Astrocyte (in vitro differentiated cells and primary cell): ENCODE measurements around the gene ZBTB7C. TPM values are rescaled to one million over a fixed set of nuclear protein-coding genes. Genes with fewer than 3 reads are reported as not detected.

Experiments used
- DNase-seq: peaks from one replicate; pipeline ENCODE4 v3.0.0-alpha.2; 2010; ENCODE audit warnings: low read depth
- FAIRE-seq: peaks from 2 replicates; lab custom pipeline; 2011; peaks lifted over from hg19 to GRCh38; lab: Jason Lieb, UNC
- H2AFZ ChIP-seq: 2 replicates; pipeline ENCODE4 v1.6.0; 2012; ENCODE audit warnings: low read depth, low read length, inconsistent platforms
- H3K27ac ChIP-seq: 2 replicates; pipeline ENCODE4 v1.5.1; 2011; ENCODE audit warnings: low read depth, low read length, inconsistent platforms
- H3K27me3 ChIP-seq: 2 replicates; pipeline ENCODE4 v1.6.0; 2011; ENCODE audit warnings: low read length, inconsistent platforms; ENCODE audit not compliant: insufficient read depth
- H3K36me3 ChIP-seq: 2 replicates; pipeline ENCODE4 v1.5.1; 2011; ENCODE audit warnings: low read length, inconsistent platforms; ENCODE audit not compliant: insufficient read depth
- H3K4me1 ChIP-seq: 2 replicates; pipeline ENCODE4 v1.5.1; 2011; ENCODE audit warnings: low read length, inconsistent platforms; ENCODE audit not compliant: insufficient read depth
- H3K4me2 ChIP-seq: 2 replicates; pipeline ENCODE4 v1.6.0; 2012; ENCODE audit warnings: low read length, inconsistent platforms
- H3K4me3 ChIP-seq: 2 replicates; pipeline ENCODE4 v1.5.1; 2011; ENCODE audit warnings: low read depth, mild to moderate bottlenecking, low read length, inconsistent platforms; ENCODE audit not compliant: insufficient read depth
- H3K79me2 ChIP-seq: 2 replicates; pipeline ENCODE4 v1.6.0; 2012; ENCODE audit warnings: mild to moderate bottlenecking, low read length, inconsistent platforms; ENCODE audit not compliant: insufficient read depth
- H3K9ac ChIP-seq: 2 replicates; pipeline ENCODE4 v1.6.0; 2012; ENCODE audit warnings: mild to moderate bottlenecking, low read length, inconsistent platforms
- H3K9me3 ChIP-seq: 2 replicates; pipeline ENCODE4 v1.5.1; 2012; ENCODE audit warnings: low read depth, mild to moderate bottlenecking, low read length, inconsistent platforms; ENCODE audit not compliant: insufficient read depth
- H4K20me1 ChIP-seq: 2 replicates; pipeline ENCODE4 v1.6.0; 2012; ENCODE audit warnings: low read length, inconsistent platforms; ENCODE audit not compliant: insufficient read depth
- H3K27ac Mint-ChIP-seq: one replicate; pipeline ENCODE4 v1.8.0; 2021; ENCODE audit warnings: mild to moderate bottlenecking, mixed read lengths; ENCODE audit not compliant: unreplicated experiment
- H3K27me3 Mint-ChIP-seq: one replicate; pipeline ENCODE4 v1.8.0; 2021; ENCODE audit warnings: low read depth, mixed read lengths; ENCODE audit not compliant: unreplicated experiment
- H3K36me3 Mint-ChIP-seq: one replicate; pipeline ENCODE4 v1.8.0; 2021; ENCODE audit warnings: low read depth, mixed read lengths; ENCODE audit not compliant: unreplicated experiment
- H3K4me1 Mint-ChIP-seq: one replicate; pipeline ENCODE4 v1.8.0; 2021; ENCODE audit warnings: low read depth, mixed read lengths; ENCODE audit not compliant: unreplicated experiment
- H3K4me3 Mint-ChIP-seq: one replicate; pipeline ENCODE4 v1.8.0; 2021; ENCODE audit warnings: mild to moderate bottlenecking, moderate library complexity, mixed read lengths; ENCODE audit not compliant: unreplicated experiment
- H3K9me3 Mint-ChIP-seq: one replicate; pipeline ENCODE4 v1.8.0; 2021; ENCODE audit warnings: mild to moderate bottlenecking, mixed read lengths; ENCODE audit not compliant: unreplicated experiment
- EZH2 ChIP-seq: IDR thresholded peaks from 2 replicates; pipeline ENCODE4 v1.6.1; 2012; ENCODE audit warnings: mild to moderate bottlenecking, low read length, inconsistent platforms; ENCODE audit not compliant: insufficient read depth
- total RNA-seq: library from RNA; stranded (reverse); gene quantifications from 2 replicates; pipeline ENCODE4 v1.2.1, GENCODE V29; 2021
- TF ChIP-seq, protein P1 (sequence below): IDR thresholded peaks from 2 replicates; pipeline ENCODE4 v1.5.1; 2011; ENCODE audit warnings: low read depth, mild to moderate bottlenecking, inconsistent platforms, low read length, moderate library complexity; ENCODE audit not compliant: insufficient read depth

ZBTB7C gene
- total RNA-seq, 1 donor from 2014 or later = 1.0 TPM

DNA sequence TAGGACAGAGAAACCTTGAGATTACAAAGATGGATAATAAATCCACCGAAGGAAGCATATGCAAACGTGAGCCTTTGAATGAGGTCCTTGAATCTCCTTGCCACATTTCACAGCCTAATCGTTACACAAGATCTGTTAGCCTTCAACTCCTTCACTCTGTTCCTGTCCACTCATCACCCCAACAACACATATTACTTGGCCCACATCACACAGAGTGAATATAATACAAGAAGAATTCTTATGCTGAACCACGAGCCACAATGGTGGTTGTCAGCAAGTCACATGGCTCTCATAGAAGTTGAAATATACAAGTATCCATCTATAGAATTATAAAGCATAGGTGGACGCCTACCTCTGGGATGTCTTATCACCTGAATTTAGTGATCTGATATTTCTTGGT, 12.6 kb downstream of the ZBTB7C start:
- Mint-ChIP-seq H3K36me3 (no peaks in the 10 kb centered on the region), H3K27me3 (peaks cover 35% of the 10 kb centered on the region)
- no peak for FAIRE-seq

DNA sequence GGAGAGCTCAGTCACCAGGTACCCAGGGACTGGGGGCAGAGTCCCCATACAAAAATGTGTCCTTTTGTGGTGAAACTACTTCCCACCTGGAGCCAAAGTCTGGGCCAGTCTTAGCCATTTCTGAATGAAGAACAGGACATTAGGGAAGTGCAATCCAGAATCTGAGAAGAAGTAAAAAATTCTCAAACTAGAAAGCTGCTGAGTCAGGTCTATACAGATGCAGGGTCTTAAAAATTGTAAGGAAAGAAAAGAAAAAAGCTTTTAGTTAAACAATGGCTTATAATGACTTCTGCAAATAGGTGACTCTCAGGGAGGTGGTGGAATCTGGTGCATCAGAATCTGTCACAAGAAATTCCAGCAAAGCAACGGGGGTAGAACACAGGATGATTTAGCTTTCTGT, 13.5 kb downstream of the ZBTB7C start:
- H3K36me3 ChIP-seq = no peaks in the 10 kb centered on the region
- no peak overlapping the region for H3K4me3 ChIP-seq
- Mint-ChIP-seq H3K4me3 (no peak overlapping the region), H3K4me1 (peaks cover 26% of the 10 kb centered on the region), H3K36me3 (no peaks in the 10 kb centered on the region), H3K27me3 (peaks cover 35% of the 10 kb centered on the region), H3K9me3 (peaks cover 9% of the 10 kb centered on the region), H3K27ac (no peak overlapping the region)
- H3K9ac ChIP-seq = no peak overlapping the region
- H3K4me2 ChIP-seq = no peak overlapping the region
- H3K4me1 ChIP-seq = peaks cover 8% of the 10 kb centered on the region
- H3K27ac ChIP-seq = no peak overlapping the region
- peaks cover 34% of the 10 kb centered on the region for H3K27me3 ChIP-seq
- no peak overlapping the region for H2AFZ ChIP-seq
- H3K9me3 ChIP-seq = no peaks in the 10 kb centered on the region
- no peak for TF ChIP-seq EZH2
- TF ChIP-seq, protein P1, sequence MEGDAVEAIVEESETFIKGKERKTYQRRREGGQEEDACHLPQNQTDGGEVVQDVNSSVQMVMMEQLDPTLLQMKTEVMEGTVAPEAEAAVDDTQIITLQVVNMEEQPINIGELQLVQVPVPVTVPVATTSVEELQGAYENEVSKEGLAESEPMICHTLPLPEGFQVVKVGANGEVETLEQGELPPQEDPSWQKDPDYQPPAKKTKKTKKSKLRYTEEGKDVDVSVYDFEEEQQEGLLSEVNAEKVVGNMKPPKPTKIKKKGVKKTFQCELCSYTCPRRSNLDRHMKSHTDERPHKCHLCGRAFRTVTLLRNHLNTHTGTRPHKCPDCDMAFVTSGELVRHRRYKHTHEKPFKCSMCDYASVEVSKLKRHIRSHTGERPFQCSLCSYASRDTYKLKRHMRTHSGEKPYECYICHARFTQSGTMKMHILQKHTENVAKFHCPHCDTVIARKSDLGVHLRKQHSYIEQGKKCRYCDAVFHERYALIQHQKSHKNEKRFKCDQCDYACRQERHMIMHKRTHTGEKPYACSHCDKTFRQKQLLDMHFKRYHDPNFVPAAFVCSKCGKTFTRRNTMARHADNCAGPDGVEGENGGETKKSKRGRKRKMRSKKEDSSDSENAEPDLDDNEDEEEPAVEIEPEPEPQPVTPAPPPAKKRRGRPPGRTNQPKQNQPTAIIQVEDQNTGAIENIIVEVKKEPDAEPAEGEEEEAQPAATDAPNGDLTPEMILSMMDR = no peak
- no peaks in the 10 kb centered on the region for H3K79me2 ChIP-seq
- H4K20me1 ChIP-seq = no peaks in the 10 kb centered on the region
- DNase-seq (no peak), FAIRE-seq (no peak)

More for the DNA sequence above, 12.6 kb downstream of the ZBTB7C start:
- Histone ChIP-seq H3K4me2 (no peak overlapping the region), H3K4me3 (no peak overlapping the region), H3K4me1 (peaks cover 8% of the 10 kb centered on the region), H3K27ac (no peak overlapping the region), H3K9ac (no peak overlapping the region), H3K79me2 (no peaks in the 10 kb centered on the region), H3K36me3 (no peaks in the 10 kb centered on the region), H4K20me1 (no peaks in the 10 kb centered on the region), H3K9me3 (no peaks in the 10 kb centered on the region), H2AFZ (no peak overlapping the region), H3K27me3 (peaks cover 27% of the 10 kb centered on the region)
- Mint-ChIP-seq H3K4me3 (no peak overlapping the region), H3K4me1 (peaks cover 24% of the 10 kb centered on the region), H3K9me3 (peaks cover 7% of the 10 kb centered on the region), H3K27ac (no peak overlapping the region)
- TF ChIP-seq, protein P1 = no peak
- no peak for TF ChIP-seq EZH2
- no peak for DNase-seq

- H3K36me3 Mint-ChIP-seq = no peaks in the 10 kb centered on the region
- peaks cover 9% of the 10 kb centered on the region for H3K9me3 Mint-ChIP-seq
- H3K4me3 ChIP-seq = no peak overlapping the region
- H3K27ac Mint-ChIP-seq = no peak overlapping the region
- no peaks in the 10 kb centered on the region for H3K36me3 ChIP-seq
- no peak overlapping the region for H3K9ac ChIP-seq
- DNase-seq = no peak
- H3K27ac ChIP-seq = no peak overlapping the region
- no peak overlapping the region for H3K4me3 Mint-ChIP-seq
- H2AFZ ChIP-seq = no peak overlapping the region
- peaks cover 31% of the 10 kb centered on the region for H3K27me3 ChIP-seq
- peaks cover 23% of the 10 kb centered on the region for H3K27me3 Mint-ChIP-seq
- H3K4me1 ChIP-seq = peaks cover 13% of the 10 kb centered on the region
- no peaks in the 10 kb centered on the region for H3K79me2 ChIP-seq
- H4K20me1 ChIP-seq = no peaks in the 10 kb centered on the region
- no peak for FAIRE-seq
- no peak for TF ChIP-seq EZH2
- TF ChIP-seq, protein P1 = no peak
- H3K9me3 ChIP-seq = no peaks in the 10 kb centered on the region
- H3K4me2 ChIP-seq = no peak overlapping the region
- peaks cover 28% of the 10 kb centered on the region for H3K4me1 Mint-ChIP-seq
These were observed 15.0 kb downstream of the ZBTB7C start for GRCh38 chr18:48394176-48394575.
